GM23338 (cell line): ENCODE measurements around the gene BTBD19.

Source experiments
- CREB1 ChIP-seq: fragments of 250-450 bp; sonication (Bioruptor Pico); IDR thresholded peaks from 2 replicates; pipeline ENCODE4 v1.5.0; 2020; ENCODE audit warnings: low read depth, mild to moderate bottlenecking, moderate library complexity
- EZH2 ChIP-seq: fragments of 200-600 bp; sonication (generic); IDR thresholded peaks from one replicate; pipeline ENCODE4 v1.8.0; 2017; ENCODE audit warnings: antibody characterized with exemption, mild to moderate bottlenecking, low read depth; ENCODE audit not compliant: unreplicated experiment
- EZH2phosphoT487 ChIP-seq: fragments of 200-600 bp; sonication (generic); IDR thresholded peaks from one replicate; pipeline ENCODE4 v1.8.1; 2018; ENCODE audit warnings: antibody characterized with exemption; ENCODE audit not compliant: unreplicated experiment
- JUNB ChIP-seq: IDR thresholded peaks from one replicate; pipeline ENCODE4 v1.6.1; 2016; ENCODE audit warnings: antibody characterized with exemption; ENCODE audit not compliant: unreplicated experiment
- POLR2AphosphoS5 ChIP-seq: IDR thresholded peaks from 2 replicates; pipeline ENCODE4 v1.6.1; 2016; ENCODE audit warnings: antibody characterized with exemption, low read depth
- REST ChIP-seq: IDR thresholded peaks from one replicate; pipeline ENCODE4 v1.6.1; 2018; ENCODE audit warnings: antibody characterized with exemption; ENCODE audit not compliant: unreplicated experiment
- STAT1 ChIP-seq: IDR thresholded peaks from one replicate; pipeline ENCODE4 v1.6.1; 2016; ENCODE audit warnings: antibody characterized with exemption; ENCODE audit not compliant: unreplicated experiment
- TF ChIP-seq, protein P1 (sequence below), 2 experiments: fragments of 200-600 bp in 1 of 2; sonication (generic) in 1 of 2; conservative IDR thresholded peaks; 2 replicates each; pipeline versions ENCODE4 v1.5.1 to v1.6.1; 2016 to 2017; ENCODE audit warnings: antibody characterized with exemption in 2 of 2, low read depth in 2 of 2, mild to moderate bottlenecking in 2 of 2, moderate library complexity in 1 of 2

GRCh38 chr1:44846985-44847384, 38.7 kb downstream of the BTBD19 start:
- TF ChIP-seq REST (no peak), POLR2AphosphoS5 (no peak), EZH2 (no peak), CREB1 (CRISPR knock-in tag) (no peak), EZH2phosphoT487 (no peak), JUNB (no peak), STAT1 (no peak)
- TF ChIP-seq, protein P1, sequence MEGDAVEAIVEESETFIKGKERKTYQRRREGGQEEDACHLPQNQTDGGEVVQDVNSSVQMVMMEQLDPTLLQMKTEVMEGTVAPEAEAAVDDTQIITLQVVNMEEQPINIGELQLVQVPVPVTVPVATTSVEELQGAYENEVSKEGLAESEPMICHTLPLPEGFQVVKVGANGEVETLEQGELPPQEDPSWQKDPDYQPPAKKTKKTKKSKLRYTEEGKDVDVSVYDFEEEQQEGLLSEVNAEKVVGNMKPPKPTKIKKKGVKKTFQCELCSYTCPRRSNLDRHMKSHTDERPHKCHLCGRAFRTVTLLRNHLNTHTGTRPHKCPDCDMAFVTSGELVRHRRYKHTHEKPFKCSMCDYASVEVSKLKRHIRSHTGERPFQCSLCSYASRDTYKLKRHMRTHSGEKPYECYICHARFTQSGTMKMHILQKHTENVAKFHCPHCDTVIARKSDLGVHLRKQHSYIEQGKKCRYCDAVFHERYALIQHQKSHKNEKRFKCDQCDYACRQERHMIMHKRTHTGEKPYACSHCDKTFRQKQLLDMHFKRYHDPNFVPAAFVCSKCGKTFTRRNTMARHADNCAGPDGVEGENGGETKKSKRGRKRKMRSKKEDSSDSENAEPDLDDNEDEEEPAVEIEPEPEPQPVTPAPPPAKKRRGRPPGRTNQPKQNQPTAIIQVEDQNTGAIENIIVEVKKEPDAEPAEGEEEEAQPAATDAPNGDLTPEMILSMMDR (conservative IDR thresholded peaks at IDR 0.05; ENCODE audit: low read depth in 2 of 2), result no peak
